Right lobe of liver (tissue), 6 donors: ENCODE results near the gene ZBTB16. TPM values are rescaled to one million over a fixed set of nuclear protein-coding genes. Genes with fewer than 3 reads are reported as not detected.

ENCODE experiments used
- ATAC-seq, 4 donors: fragments of 200-7000 bp; cut with Tn5 transposase; one replicate each; pipeline ENCODE4 v1.9.1; 2020; ENCODE audit warnings: mild to moderate bottlenecking in 4 of 4, moderate library complexity in 4 of 4
- DNase-seq, 3 donors: peaks; one replicate each; pipeline ENCODE4 v3.0.0-alpha.2; 2020
- H3K27ac ChIP-seq, 3 donors: fragments of 200-600 bp; one replicate each; pipeline ENCODE4 v1.8.0; 2022
- H3K27me3 ChIP-seq, 2 donors: fragments of 200-600 bp; one replicate each; pipeline ENCODE4 v1.8.0; 2022
- H3K36me3 ChIP-seq, 4 donors: fragments of 200-600 bp; sonication (generic) in 1 of 4; one replicate each; pipeline versions ENCODE4 v1.5.1 to v1.8.0; 2017 to 2022; ENCODE audit warnings: control low read depth in 1 of 4
- H3K4me1 ChIP-seq, 4 donors: fragments of 200-600 bp; sonication (generic) in 1 of 4; one replicate each; pipeline versions ENCODE4 v1.5.1 to v1.8.0; 2017 to 2022; ENCODE audit warnings: control low read depth in 1 of 4
- H3K4me3 ChIP-seq, 3 donors: fragments of 200-600 bp; one replicate each; pipeline ENCODE4 v1.8.0; 2022
- H3K9me3 ChIP-seq, 4 donors: fragments of 200-600 bp; sonication (generic) in 1 of 4; one replicate each; pipeline versions ENCODE4 v1.5.1 to v1.8.0; 2017 to 2022; ENCODE audit warnings: control low read depth in 1 of 4
- POLR2A ChIP-seq: fragments of 450-650 bp; IDR thresholded peaks from one replicate; pipeline ENCODE4 v1.6.1; 2017; ENCODE audit warnings: antibody characterized with exemption, mild to moderate bottlenecking
- WGBS: methylation state at CpG from one replicate; pipeline ENCODE4 v1.1.6; 2018; ENCODE audit warnings: low coverage, low lambda C conversion rate; ENCODE audit not compliant: insufficient coverage; ENCODE audit errors: missing lambda C conversion rate; 5-methylcytosine and 5-hydroxymethylcytosine counted together
- intact Hi-C, 2 donors: fragments of 100-400 bp; cut with DNase I; formaldehyde crosslinking; loops; one replicate each; pipeline versions ENCODE4 v1.11.2 to v1.14.1; 2022
- total RNA-seq, 6 experiments: library from RNA; depleted of rRNA in 2 of 6; stranded (reverse); fragments of >200 nt in 2 of 6; fragmentation: NEBNext Ultra II Directional in 3 of 6; extraction: Animal tissue kit (Norgen Biotek cat#: 25700) in 3 of 6; gene quantifications; one replicate each; pipeline versions ENCODE4 v1.1.0 to v1.2.4, GENCODE V29; 2016 to 2023
- TF ChIP-seq, protein P1 (sequence below), 4 donors: fragments of 200-600 bp in 3 of 4; fragments of 450-650 bp in 1 of 4; IDR thresholded peaks; one replicate each; pipeline versions ENCODE4 v1.5.1 to v1.8.0; 2016 to 2022; ENCODE audit warnings: antibody characterized with exemption in 4 of 4, mild to moderate bottlenecking in 2 of 4
- donor health status: DM: no; HTN: yes; CAD: no.
- donor health status: DM: no; HTN: no; CAD: no.
- donor health status: DM: no; HTN: no; CAD: no.
- donor health status: DM: no; HTN: yes; CAD: no.
- donor health status: DM: no; HTN: yes; CAD: no.

ZBTB16 gene
- total RNA-seq, 6 experiments from 2014 or later, result 13.1 to 205 (median 52.2) TPM

DNA sequence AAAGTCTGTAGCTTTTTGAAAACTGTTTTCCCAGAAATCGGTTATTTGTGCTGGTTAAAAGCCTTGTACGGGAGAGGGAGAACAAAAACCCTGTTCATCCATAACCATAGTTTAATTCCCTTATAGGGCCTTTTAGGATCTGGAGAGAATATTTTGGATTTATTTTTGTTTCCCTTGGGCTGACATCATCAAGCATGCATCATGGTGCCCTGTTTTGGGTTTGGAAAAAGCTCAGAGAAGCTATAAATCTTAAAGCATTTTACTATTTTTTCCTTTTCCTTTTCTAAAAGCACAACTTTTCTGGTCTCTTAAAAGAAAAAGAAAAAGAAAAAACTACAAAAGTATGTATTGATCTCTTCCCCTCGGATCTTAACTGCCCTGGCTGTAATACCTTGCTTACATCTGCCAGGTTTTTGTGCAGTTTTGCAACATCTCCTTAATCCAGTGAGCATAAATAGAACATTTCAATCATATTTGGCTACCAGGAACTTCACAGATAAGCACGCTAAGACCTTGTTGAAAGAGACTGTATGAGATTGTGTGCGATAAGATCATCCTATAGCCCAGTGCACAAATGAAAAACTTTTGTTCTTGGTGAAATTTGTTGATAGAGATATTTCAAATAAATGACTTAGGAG is 88.0 kb downstream of the ZBTB16 start:
- peak in 3 of 4 donors; percentile 37 to 53 (median 51) for ATAC-seq
- 24% methylated on average over 5 of the region's 5 CpGs for WGBS
- intact Hi-C loops, result no loop called here

DNA sequence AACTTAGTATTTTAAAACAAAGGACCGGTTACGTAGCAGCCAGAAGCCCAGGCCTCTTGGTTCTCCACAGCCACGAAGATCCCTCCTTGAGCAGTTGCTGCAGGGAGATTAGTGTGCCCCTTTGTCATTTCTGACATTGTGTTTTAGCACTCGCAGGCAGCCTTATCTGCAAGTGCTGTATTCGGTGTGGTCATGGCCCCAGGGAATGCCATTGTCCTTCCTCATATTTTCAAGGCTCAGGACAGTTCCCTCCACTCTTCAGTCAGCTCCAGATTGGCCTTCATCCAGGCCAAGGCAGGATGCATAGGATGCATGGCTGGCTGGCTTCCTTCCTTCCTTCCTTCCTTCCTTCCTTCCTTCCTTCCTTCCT is 88.5 kb downstream of the ZBTB16 start:
- H3K27ac ChIP-seq, result peak overlapping the region in 1 of 3 donors; percentile 68
- ATAC-seq, result peak; percentile 19 to 28 (median 22)
- intact Hi-C loops, result no loop called here
- no peak for DNase-seq
- no peaks in the 10 kb centered on the region for H3K27me3 ChIP-seq
- WGBS, result 41% methylated on average over 5 of the region's 5 CpGs
- no peak overlapping the region for H3K4me3 ChIP-seq
- H3K36me3 ChIP-seq, result no peaks in the 10 kb centered on the region
- peaks cover 0 to 90% (median 36%) of the 10 kb centered on the region in 4 donors for H3K4me1 ChIP-seq
- no peak for TF ChIP-seq POLR2A
- TF ChIP-seq, protein P1, sequence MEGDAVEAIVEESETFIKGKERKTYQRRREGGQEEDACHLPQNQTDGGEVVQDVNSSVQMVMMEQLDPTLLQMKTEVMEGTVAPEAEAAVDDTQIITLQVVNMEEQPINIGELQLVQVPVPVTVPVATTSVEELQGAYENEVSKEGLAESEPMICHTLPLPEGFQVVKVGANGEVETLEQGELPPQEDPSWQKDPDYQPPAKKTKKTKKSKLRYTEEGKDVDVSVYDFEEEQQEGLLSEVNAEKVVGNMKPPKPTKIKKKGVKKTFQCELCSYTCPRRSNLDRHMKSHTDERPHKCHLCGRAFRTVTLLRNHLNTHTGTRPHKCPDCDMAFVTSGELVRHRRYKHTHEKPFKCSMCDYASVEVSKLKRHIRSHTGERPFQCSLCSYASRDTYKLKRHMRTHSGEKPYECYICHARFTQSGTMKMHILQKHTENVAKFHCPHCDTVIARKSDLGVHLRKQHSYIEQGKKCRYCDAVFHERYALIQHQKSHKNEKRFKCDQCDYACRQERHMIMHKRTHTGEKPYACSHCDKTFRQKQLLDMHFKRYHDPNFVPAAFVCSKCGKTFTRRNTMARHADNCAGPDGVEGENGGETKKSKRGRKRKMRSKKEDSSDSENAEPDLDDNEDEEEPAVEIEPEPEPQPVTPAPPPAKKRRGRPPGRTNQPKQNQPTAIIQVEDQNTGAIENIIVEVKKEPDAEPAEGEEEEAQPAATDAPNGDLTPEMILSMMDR (IDR thresholded peaks at IDR 0.05), result no peak
- H3K9me3 ChIP-seq, result no peaks in the 10 kb centered on the region

More for the DNA sequence above, 88.0 kb downstream of the ZBTB16 start:
- H3K4me3 ChIP-seq, result no peak overlapping the region
- peak overlapping the region in 2 of 3 donors; percentile 39 to 68 for H3K27ac ChIP-seq
- no peaks in the 10 kb centered on the region for H3K9me3 ChIP-seq
- peaks cover 0 to 87% (median 35%) of the 10 kb centered on the region in 4 donors for H3K4me1 ChIP-seq
- no peaks in the 10 kb centered on the region for H3K27me3 ChIP-seq
- TF ChIP-seq, protein P1 (IDR thresholded peaks at IDR 0.05), result no peak
- no peak for TF ChIP-seq POLR2A
- H3K36me3 ChIP-seq, result no peaks in the 10 kb centered on the region
- no peak for DNase-seq

DNA sequence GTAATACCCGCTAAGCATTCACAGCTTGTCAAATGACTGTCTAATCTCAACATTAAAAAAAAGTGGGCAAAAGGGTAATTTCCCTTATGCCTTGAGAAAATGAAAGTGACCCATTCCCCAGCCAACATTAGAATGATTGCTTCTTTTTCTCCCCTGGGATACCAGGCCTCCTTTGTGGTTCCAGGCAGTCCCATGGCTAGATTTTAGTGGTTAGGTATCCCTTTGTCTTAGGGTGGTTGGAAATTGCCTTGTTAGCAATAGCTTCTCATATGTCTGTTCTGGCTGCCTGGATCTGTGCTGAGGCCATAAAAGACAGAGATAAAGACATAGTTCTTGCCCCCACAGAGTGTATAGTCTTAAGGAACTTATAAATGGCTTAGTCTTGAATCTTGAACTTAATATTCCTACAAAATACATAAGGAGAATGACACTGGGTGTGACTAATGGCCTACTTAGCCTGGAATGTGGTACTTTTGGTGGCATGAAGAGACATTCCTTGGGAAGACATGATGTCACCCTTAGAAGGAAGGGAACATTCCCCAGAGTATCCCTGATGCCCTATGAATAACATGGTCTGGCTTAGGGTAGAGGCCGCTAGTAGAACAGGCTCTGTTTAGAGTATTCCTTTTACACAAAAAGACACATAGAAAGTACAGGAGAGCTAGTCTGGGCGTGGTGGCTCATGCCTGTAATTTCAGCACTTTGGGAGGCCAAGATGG is 90.3 kb downstream of the ZBTB16 start:
- TF ChIP-seq, protein P1 (IDR thresholded peaks at IDR 0.05), result no peak
- TF ChIP-seq POLR2A, result no peak
- peak overlapping the region in 2 of 3 donors; percentile 30 to 98 for H3K27ac ChIP-seq

DNA sequence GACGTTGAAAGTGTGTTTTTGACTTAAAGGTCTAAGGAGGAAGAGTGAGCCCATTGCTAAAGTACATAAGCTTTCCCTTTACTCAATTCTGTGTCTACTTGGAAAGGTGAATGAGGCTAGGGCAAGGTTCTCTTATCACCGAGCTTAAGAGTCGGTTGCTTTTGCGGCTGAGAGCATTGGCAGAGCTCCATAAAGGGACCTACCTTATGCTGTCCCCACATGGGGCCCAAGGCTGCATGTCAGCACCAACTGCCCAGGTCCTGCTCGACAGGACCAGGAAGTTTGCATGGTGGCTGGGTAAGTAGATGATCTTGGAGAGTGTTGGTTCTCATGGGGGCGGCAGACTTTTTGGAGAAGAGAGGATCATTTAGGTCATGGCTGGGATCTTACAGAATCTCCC is 91.2 kb downstream of the ZBTB16 start:
- DNase-seq (no peak), ATAC-seq (no peak)
- Histone ChIP-seq H3K36me3 (no peaks in the 10 kb centered on the region), H3K27ac (peak overlapping the region in 2 of 3 donors; percentile 30 to 98), H3K9me3 (no peaks in the 10 kb centered on the region), H3K4me3 (no peak overlapping the region), H3K27me3 (no peaks in the 10 kb centered on the region), H3K4me1 (peaks cover 0 to 91% (median 41%) of the 10 kb centered on the region in 4 donors)
- intact Hi-C loops, result loop anchor here in 1 of 2 donors (10.0 kb wide), 1 partner anchor 86 kb away; no protein-coding TSS in a partner anchor
- TF ChIP-seq, protein P1 (IDR thresholded peaks at IDR 0.05), result no peak
- TF ChIP-seq POLR2A, result no peak
- whole genome bisulfite sequencing, result 53% methylated on average over 6 of the region's 6 CpGs

More for the DNA sequence above, 90.3 kb downstream of the ZBTB16 start:
- Histone ChIP-seq H3K9me3 (no peaks in the 10 kb centered on the region), H3K36me3 (no peaks in the 10 kb centered on the region), H3K4me1 (peaks cover 0 to 88% (median 39%) of the 10 kb centered on the region in 4 donors), H3K27me3 (no peaks in the 10 kb centered on the region), H3K4me3 (no peak overlapping the region)
- intact Hi-C loops, result loop anchor here in 1 of 2 donors (10.0 kb wide), 1 partner anchor 85 kb away; no protein-coding TSS in a partner anchor
- ATAC-seq (no peak), DNase-seq (no peak)
- 69% methylated on average over 3 of the region's 3 CpGs for WGBS
